ENCODE data around the gene DEPDC5.

The DEPDC5 gene

DNA sequence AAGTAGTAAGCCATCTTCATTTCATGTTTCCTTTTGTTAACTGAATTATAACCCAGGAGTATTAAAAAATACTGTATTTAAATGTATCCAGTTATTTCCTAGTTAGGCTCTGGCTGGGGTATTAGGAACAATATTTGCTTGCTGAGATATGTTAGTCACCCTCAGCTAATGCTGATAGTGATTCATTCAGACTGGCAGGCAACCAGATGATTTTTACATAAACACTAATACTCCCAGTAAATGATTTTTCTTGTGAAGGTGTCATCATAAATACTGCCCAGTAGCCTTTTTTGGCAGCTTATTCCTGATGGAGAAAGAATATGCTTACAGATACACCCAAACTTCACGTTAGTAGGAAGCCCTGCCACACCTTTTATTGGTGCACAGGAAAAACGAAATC lies 198.7 kb downstream of the DEPDC5 start:
- no peak for DNase-seq

DNA sequence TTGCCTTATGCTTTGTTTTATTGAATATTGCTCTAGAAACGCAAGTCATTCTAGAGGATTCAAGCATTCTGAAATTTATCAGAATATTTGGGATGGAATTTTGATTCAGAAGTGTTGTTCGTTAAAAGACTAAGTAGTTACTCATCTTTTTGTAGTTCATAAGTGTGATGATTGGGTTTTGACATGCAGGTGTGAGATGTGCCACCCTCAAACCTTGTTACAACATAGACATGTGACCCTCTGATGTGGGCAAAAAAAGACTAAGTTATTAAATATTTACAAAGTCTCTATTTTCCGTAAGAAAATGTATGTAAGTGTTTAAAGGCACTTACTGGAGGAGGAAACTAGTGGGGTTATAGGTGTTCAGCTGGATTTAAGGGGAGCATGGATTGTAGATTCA lies 199.4 kb downstream of the DEPDC5 start:
- no peak for DNase-seq

DNA sequence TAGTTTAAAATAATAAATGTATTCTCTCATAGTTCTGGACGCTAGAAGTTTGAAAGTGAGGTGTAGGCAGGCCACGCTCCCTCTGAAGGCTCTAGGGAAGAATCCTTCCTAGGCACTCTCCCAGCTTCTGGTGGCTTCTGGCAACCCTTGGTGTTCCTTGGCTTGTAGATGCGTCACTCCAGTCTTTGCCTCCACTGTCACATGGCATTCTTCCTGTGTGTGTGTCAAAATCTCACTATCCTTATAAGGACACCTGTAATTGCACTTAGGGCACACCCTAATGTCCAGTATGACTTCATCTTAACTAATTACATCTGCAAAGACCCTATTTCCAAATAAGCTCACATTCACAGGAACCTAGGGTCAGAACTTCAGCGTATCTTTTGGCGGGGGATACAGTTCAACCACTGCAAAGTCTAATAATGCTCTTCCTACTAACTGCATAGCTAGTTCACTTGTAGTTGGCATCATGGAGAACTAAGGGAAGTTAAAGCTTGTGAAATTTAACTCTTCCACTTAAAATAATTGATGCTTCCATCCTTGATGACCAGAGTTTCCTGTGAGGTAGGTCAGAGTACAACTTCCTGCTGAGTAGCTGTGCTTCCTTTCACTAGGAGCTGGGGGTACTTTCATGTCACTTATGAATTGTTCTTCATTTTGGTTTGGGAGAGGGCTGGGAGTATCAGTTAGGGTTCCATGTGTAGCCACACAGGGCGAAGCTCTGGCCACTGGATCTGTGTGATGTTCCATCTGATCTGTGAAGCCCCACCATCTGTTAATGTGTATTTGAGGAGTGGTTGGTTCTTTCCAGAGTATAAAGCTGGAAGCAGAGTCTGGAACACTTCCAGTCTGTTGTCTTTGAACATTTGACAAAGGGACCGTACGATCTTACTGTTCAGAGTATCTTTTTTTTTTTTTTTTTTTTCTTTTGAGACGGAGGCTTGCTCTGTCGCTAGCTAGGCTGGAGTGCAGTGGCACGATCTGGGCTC lies 201.0 kb downstream of the DEPDC5 start:
- DNase-seq, result no peak

GRCh38 chr22:31956360-31956759 lies 202.5 kb downstream of the DEPDC5 start:
- DNase-seq, result no peak

Data from AML-193 (cell line).